Fibroblast of lung (primary cell): ENCODE measurements around the gene FGFR2. TPM values are rescaled to one million over a fixed set of nuclear protein-coding genes. Genes with fewer than 3 reads are reported as not detected.

Experiments
- DNase-seq, 2 donors: peaks; one replicate each; pipeline versions ENCODE4 v3.0.0 to v3.0.0-alpha.2; 2010; ENCODE audit warnings: low read depth in 2 of 2
- H2AFZ ChIP-seq: 2 replicates; pipeline ENCODE4 v1.5.1; 2012; ENCODE audit warnings: low read length, control low read depth, inconsistent platforms
- H3K27ac ChIP-seq: 2 replicates; pipeline ENCODE4 v1.5.1; 2011; ENCODE audit warnings: low read length, control low read depth; ENCODE audit not compliant: insufficient read depth
- H3K27me3 ChIP-seq: 2 replicates; pipeline ENCODE4 v1.5.1; 2011; ENCODE audit warnings: mild to moderate bottlenecking, low read length; ENCODE audit not compliant: control insufficient read depth, insufficient read depth
- H3K36me3 ChIP-seq: 2 replicates; pipeline ENCODE4 v1.5.1; 2011; ENCODE audit warnings: low read length; ENCODE audit not compliant: control insufficient read depth, insufficient read depth
- H3K4me1 ChIP-seq: 2 replicates; pipeline ENCODE4 v1.5.1; 2011; ENCODE audit warnings: low read length; ENCODE audit not compliant: control insufficient read depth, insufficient read depth; ENCODE audit errors: extremely low read depth
- H3K4me2 ChIP-seq: 2 replicates; pipeline ENCODE4 v1.5.1; 2011; ENCODE audit warnings: low read length, control low read depth; ENCODE audit not compliant: insufficient read depth; ENCODE audit errors: extremely low read depth
- H3K4me3 ChIP-seq, 4 experiments: fragments of 200-600 bp in 1 of 4; sonication (generic) in 1 of 4; replicated peaks in 1 of 4; 2 replicates each; pipeline ENCODE4 v1.5.1; 2011 to 2016; ENCODE audit warnings: low read length in 4 of 4, low read depth in 3 of 4, mild to moderate bottlenecking in 3 of 4, control low read depth in 2 of 4, inconsistent platforms in 1 of 4, mixed read lengths in 1 of 4; ENCODE audit not compliant: insufficient read depth in 1 of 4; ENCODE audit errors: control extremely low read depth in 1 of 4
- H3K79me2 ChIP-seq: 2 replicates; pipeline ENCODE4 v1.5.1; 2012; ENCODE audit warnings: mild to moderate bottlenecking, low read length, inconsistent platforms; ENCODE audit not compliant: control insufficient read depth, insufficient read depth
- H3K9ac ChIP-seq: 2 replicates; pipeline ENCODE4 v1.5.1; 2011; ENCODE audit warnings: mild to moderate bottlenecking, low read length, control low read depth; ENCODE audit not compliant: insufficient read depth
- H3K9me3 ChIP-seq: 2 replicates; pipeline ENCODE4 v1.5.1; 2012; ENCODE audit warnings: low read depth, low read length; ENCODE audit not compliant: control insufficient read depth, insufficient read depth
- H4K20me1 ChIP-seq: 2 replicates; pipeline ENCODE4 v1.5.1; 2011; ENCODE audit warnings: low read length; ENCODE audit not compliant: control insufficient read depth, insufficient read depth; ENCODE audit errors: extremely low read depth
- CTCF ChIP-seq, 2 donors: IDR thresholded peaks in 1 of 2; conservative IDR thresholded peaks in 1 of 2; 1 replicate in 1 of 2; 2 replicates in 1 of 2; pipeline ENCODE4 v1.5.1; 2011 to 2012; ENCODE audit warnings: low read length in 2 of 2, control low read depth in 1 of 2, inconsistent platforms in 1 of 2, low read depth in 1 of 2, mild to moderate bottlenecking in 1 of 2
- EZH2 ChIP-seq: IDR thresholded peaks from 2 replicates; pipeline ENCODE4 v1.5.1; 2012; ENCODE audit warnings: low read length, control low read depth, mild to moderate bottlenecking; ENCODE audit errors: missing control alignments
- polyA plus RNA-seq, 2 donors: library from polyadenylated mRNA; depleted of rRNA in 1 of 2; stranded (reverse) in 1 of 2; unstranded in 1 of 2; fragments of >200 nt; gene quantifications; 2 replicates each; pipeline ENCODE4 v1.2.1, GENCODE V29; 2011 to 2012; ENCODE audit warnings: missing spikeins in 1 of 2
- total RNA-seq: library from RNA; depleted of rRNA; stranded (reverse); fragments of >200 nt; gene quantifications from 2 replicates; pipeline ENCODE4 v1.2.1, GENCODE V29; 2014

Gene FGFR2
- total and polyA plus RNA-seq, 2 donors (not counting 1 experiment from before 2014, with no cell fraction given), result 0.10 to 0.17 TPM

- H3K4me3 ChIP-seq, result no peak overlapping the region
- H3K27ac ChIP-seq, result no peak overlapping the region
- no peaks in the 10 kb centered on the region for H3K79me2 ChIP-seq
- H3K4me2 ChIP-seq, result no peak overlapping the region
- no peaks in the 10 kb centered on the region for H3K27me3 ChIP-seq
- no peaks in the 10 kb centered on the region for H3K4me1 ChIP-seq
- no peak overlapping the region for H3K9ac ChIP-seq
- DNase-seq, result no peak
- H2AFZ ChIP-seq, result no peak overlapping the region
- no peaks in the 10 kb centered on the region for H3K36me3 ChIP-seq
- no peaks in the 10 kb centered on the region for H3K9me3 ChIP-seq
- TF ChIP-seq EZH2, result no peak
- TF ChIP-seq CTCF (conservative IDR thresholded peaks at IDR 0.05 in 1 of 2, IDR thresholded peaks at IDR 0.05 in 1 of 2; ENCODE audit: low read depth in 1 of 2, low read length in 2 of 2), result no peak
- H4K20me1 ChIP-seq, result no peaks in the 10 kb centered on the region
These were observed 62.9 kb downstream of the FGFR2 start for GRCh38 chr10:121535381-121535780.

GRCh38 chr10:121532292-121532864, 65.9 kb downstream of the FGFR2 start:
- no peaks in the 10 kb centered on the region for H4K20me1 ChIP-seq
- no peaks in the 10 kb centered on the region for H3K79me2 ChIP-seq
- no peak overlapping the region for H3K4me3 ChIP-seq
- no peaks in the 10 kb centered on the region for H3K4me1 ChIP-seq
- DNase-seq, result no peak
- H3K27ac ChIP-seq, result no peak overlapping the region
- H3K27me3 ChIP-seq, result no peaks in the 10 kb centered on the region
- no peak overlapping the region for H3K9ac ChIP-seq
- no peak for TF ChIP-seq EZH2
- TF ChIP-seq CTCF (conservative IDR thresholded peaks at IDR 0.05 in 1 of 2, IDR thresholded peaks at IDR 0.05 in 1 of 2; ENCODE audit: low read depth in 1 of 2, low read length in 2 of 2), result no peak
- no peaks in the 10 kb centered on the region for H3K36me3 ChIP-seq
- no peak overlapping the region for H2AFZ ChIP-seq
- H3K9me3 ChIP-seq, result no peaks in the 10 kb centered on the region
- H3K4me2 ChIP-seq, result no peak overlapping the region

GRCh38 chr10:121531830-121532178, 66.4 kb downstream of the FGFR2 start:
- H2AFZ ChIP-seq, result no peak overlapping the region
- H3K4me1 ChIP-seq, result no peaks in the 10 kb centered on the region
- no peaks in the 10 kb centered on the region for H3K27me3 ChIP-seq
- no peaks in the 10 kb centered on the region for H3K36me3 ChIP-seq
- no peak overlapping the region for H3K4me2 ChIP-seq
- no peak for DNase-seq
- H3K4me3 ChIP-seq, result no peak overlapping the region
- H4K20me1 ChIP-seq, result no peaks in the 10 kb centered on the region
- no peaks in the 10 kb centered on the region for H3K9me3 ChIP-seq
- H3K9ac ChIP-seq, result no peak overlapping the region
- no peak overlapping the region for H3K27ac ChIP-seq
- no peak for TF ChIP-seq EZH2
- no peaks in the 10 kb centered on the region for H3K79me2 ChIP-seq
